WTC11 (cell line): ENCODE results near the gene CACTIN.

Experiments
- AFF4 ChIP-seq: sonication (generic); formaldehyde crosslinking; IDR thresholded peaks from 2 replicates; pipeline ENCODE4 v1.8.1; 2023; ENCODE audit warnings: mild to moderate bottlenecking, missing genetic modification reagents, borderline replicate concordance
- ATF6 ChIP-seq: sonication (generic); formaldehyde crosslinking; IDR thresholded peaks from 2 replicates; pipeline ENCODE4 v1.8.1; 2023; ENCODE audit warnings: mild to moderate bottlenecking, missing genetic modification reagents
- CTCF ChIP-seq: fragments of 200-600 bp; IDR thresholded peaks from 2 replicates; pipeline ENCODE4 v1.8.0; 2022; ENCODE audit warnings: antibody characterized with exemption
- SP1 ChIP-seq: sonication (generic); formaldehyde crosslinking; conservative IDR thresholded peaks from 2 replicates; pipeline ENCODE4 v1.8.1; 2022; ENCODE audit warnings: missing genetic modification reagents
- TEAD4 ChIP-seq: sonication (generic); formaldehyde crosslinking; IDR thresholded peaks from 2 replicates; pipeline ENCODE4 v1.8.0; 2022; ENCODE audit warnings: mild to moderate bottlenecking, missing genetic modification reagents

GRCh38 chr19:3576696-3577443 is 49.7 kb downstream of the CACTIN start:
- peak; percentile 66 for TF ChIP-seq SP1 (CRISPR knock-in tag)
- no peak for TF ChIP-seq AFF4
- no peak for TF ChIP-seq TEAD4 (CRISPR knock-in tag)
- TF ChIP-seq CTCF: no peak
- no peak for TF ChIP-seq ATF6 (CRISPR knock-in tag)
